Measurements from ENCODE around the gene CAVIN3. TPM values are rescaled to one million over a fixed set of nuclear protein-coding genes. Genes with fewer than 3 reads are reported as not detected.
A peak's percentile ranks its signal among the peaks of the same experiment; 100 is the strongest.

The CAVIN3 gene, protein sequence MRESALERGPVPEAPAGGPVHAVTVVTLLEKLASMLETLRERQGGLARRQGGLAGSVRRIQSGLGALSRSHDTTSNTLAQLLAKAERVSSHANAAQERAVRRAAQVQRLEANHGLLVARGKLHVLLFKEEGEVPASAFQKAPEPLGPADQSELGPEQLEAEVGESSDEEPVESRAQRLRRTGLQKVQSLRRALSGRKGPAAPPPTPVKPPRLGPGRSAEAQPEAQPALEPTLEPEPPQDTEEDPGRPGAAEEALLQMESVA
- total RNA-seq = 36.3 TPM
- long read RNA-seq, transcript CAVIN3-201 (2 exons, 1,174 nt) = major isoform, 57 of 67 reads
- long read RNA-seq, partial matches to known transcripts = 0 of 67 reads
- long read RNA-seq, other reads (novel, unspliced or antisense) = 10 of 67 reads

DNA sequence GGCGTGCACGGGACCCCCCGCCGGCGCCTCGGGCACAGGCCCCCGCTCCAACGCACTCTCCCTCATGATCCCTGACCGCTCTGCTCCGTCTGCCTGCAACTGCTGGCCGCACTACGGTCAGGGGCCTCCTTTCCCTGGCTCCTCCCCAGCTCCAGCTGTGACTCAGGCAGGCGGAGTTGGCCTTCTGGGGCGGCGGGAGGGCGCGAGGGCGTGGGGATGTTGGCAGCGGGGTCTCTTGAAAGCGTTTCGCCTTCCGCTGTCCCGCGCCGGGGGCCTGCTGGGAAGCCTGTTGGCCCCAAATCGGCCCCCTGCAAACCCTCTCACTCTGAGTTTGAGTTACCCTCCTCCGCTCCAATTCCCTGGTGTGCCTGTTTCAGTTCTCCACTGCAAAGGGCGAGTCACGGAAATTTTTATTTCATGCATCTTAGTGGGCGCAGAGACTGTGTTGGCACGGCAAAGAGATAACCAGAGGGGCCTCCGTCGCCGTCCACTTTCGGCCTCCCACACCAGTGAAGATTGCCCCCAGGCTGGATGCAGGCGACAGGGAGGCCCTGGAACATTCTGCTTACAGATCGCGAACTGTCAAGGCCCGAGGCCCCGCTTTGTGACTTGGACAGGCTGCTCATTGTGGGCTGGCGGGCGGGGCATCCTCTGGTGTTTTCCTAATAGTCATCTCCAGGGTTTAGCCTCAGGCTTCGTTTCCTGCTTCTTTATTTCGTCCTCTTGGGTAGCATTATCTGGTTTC is at the start of gene CAVIN3:
CAVIN3 (minus strand) TSS at position 91 of the 745 bp plus-strand sequence; CDS start at position 66, 25 bp downstream.
- H3K27ac ChIP-seq = peak within 1 kb of the TSS; percentile 99
- ATAC-seq (peak; percentile 85 to 87), DNase-seq (peak; percentile 78)
- H3K27me3 ChIP-seq (ENCODE audit: low read depth) = no peaks in the 10 kb centered on the region
- peak within 1 kb of the TSS; percentile 76 for H3K4me3 ChIP-seq
- intact Hi-C loops (cut with DNase I) = no loop called here
- TF ChIP-seq, protein P1, sequence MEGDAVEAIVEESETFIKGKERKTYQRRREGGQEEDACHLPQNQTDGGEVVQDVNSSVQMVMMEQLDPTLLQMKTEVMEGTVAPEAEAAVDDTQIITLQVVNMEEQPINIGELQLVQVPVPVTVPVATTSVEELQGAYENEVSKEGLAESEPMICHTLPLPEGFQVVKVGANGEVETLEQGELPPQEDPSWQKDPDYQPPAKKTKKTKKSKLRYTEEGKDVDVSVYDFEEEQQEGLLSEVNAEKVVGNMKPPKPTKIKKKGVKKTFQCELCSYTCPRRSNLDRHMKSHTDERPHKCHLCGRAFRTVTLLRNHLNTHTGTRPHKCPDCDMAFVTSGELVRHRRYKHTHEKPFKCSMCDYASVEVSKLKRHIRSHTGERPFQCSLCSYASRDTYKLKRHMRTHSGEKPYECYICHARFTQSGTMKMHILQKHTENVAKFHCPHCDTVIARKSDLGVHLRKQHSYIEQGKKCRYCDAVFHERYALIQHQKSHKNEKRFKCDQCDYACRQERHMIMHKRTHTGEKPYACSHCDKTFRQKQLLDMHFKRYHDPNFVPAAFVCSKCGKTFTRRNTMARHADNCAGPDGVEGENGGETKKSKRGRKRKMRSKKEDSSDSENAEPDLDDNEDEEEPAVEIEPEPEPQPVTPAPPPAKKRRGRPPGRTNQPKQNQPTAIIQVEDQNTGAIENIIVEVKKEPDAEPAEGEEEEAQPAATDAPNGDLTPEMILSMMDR (IDR thresholded peaks at IDR 0.05) = no peak
- H3K4me1 ChIP-seq = peaks cover 48% of the 10 kb centered on the region
- no peaks in the 10 kb centered on the region for H3K36me3 ChIP-seq
- no peaks in the 10 kb centered on the region for H3K9me3 ChIP-seq

DNA sequence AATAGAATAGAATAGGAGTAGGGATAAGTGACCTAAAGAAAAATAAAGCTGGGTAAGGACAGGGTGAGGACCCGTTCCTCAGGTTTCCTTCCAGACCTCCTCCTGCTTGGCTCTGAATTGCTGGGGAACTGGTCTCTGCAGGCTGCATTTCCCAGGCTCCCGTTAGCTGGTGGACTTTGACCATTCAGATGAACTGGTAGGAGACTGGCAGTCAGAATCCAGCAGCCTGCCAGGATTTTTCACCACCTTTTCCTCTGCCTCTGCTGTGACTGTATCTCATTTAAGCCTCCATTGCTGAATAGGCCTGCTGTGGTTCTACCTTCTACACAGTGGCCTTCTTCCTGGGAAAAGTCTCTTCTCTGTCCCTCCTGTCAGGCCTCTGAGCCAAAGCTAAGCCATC is 45.4 kb upstream of the CAVIN3 start:
- Histone ChIP-seq H3K36me3 (no peaks in the 10 kb centered on the region), H3K27me3 (ENCODE audit: low read depth) (no peaks in the 10 kb centered on the region), H3K4me3 (no peak overlapping the region), H3K27ac (no peak overlapping the region), H3K4me1 (no peaks in the 10 kb centered on the region), H3K9me3 (no peaks in the 10 kb centered on the region)
- TF ChIP-seq, protein P1 (IDR thresholded peaks at IDR 0.05) = no peak
- ATAC-seq (no peak), DNase-seq (no peak)
- intact Hi-C loops (cut with DNase I) = no loop called here

DNA sequence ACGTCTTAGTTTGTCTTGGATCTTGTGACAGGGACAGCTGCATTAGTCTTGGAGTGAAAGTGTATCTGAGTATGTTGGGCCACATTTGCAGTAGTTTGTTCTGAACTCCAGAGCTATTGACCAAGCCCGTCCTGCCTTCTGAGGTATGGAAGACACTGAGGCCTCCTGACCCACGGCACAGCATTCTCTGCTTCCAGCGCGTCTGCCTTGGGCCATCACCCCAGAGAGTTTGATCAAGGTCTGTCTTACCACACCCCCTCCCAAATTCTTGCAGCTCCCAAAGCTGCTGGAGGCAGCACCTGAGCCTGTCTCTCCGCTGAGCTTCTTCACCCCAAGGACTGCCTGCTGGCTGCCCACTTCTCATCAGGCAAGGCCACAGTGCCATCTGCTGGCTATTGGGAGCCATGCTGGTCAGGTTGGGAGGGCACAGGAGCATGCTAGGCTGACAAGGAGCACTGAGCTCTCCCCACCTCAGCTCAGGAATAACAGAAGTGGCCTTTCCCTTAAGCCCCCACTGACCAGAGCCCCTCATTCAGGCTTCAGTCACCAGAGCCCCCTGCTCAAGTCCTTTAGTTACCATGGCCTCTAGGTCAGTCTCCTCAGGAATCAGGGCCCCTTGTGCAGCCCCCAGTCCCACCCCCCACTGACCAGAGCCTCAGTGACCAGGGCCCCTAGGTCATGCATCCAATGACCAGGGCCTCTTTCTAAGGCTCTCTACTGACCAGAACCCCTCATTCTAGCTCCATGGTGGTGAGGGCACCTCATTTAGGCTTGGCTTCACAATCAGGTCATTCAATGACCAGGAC is 42.8 kb upstream of the CAVIN3 start:
- H3K4me1 ChIP-seq = no peaks in the 10 kb centered on the region
- intact Hi-C loops (cut with DNase I) = no loop called here
- H3K36me3 ChIP-seq = no peaks in the 10 kb centered on the region
- peak; percentile 81 for DNase-seq
- no peaks in the 10 kb centered on the region for H3K27me3 ChIP-seq (ENCODE audit: low read depth)
- ATAC-seq = peak; percentile 95 to 96
- TF ChIP-seq, protein P1 (IDR thresholded peaks at IDR 0.05) = peak; percentile 92
- H3K9me3 ChIP-seq = no peaks in the 10 kb centered on the region
- no peak overlapping the region for H3K4me3 ChIP-seq
- H3K27ac ChIP-seq = peak overlapping the region; percentile 31

GRCh38 chr11:6362185-6362872 is 42.0 kb upstream of the CAVIN3 start:
- Histone ChIP-seq H3K4me1 (no peaks in the 10 kb centered on the region), H3K27ac (no peak overlapping the region), H3K27me3 (ENCODE audit: low read depth) (no peaks in the 10 kb centered on the region), H3K4me3 (no peak overlapping the region), H3K9me3 (no peaks in the 10 kb centered on the region), H3K36me3 (no peaks in the 10 kb centered on the region)
- intact Hi-C loops (cut with DNase I) = no loop called here
- TF ChIP-seq, protein P1 (IDR thresholded peaks at IDR 0.05) = no peak
- ATAC-seq = peak; percentile 71 to 84
- peak; percentile 60 for DNase-seq

DNA sequence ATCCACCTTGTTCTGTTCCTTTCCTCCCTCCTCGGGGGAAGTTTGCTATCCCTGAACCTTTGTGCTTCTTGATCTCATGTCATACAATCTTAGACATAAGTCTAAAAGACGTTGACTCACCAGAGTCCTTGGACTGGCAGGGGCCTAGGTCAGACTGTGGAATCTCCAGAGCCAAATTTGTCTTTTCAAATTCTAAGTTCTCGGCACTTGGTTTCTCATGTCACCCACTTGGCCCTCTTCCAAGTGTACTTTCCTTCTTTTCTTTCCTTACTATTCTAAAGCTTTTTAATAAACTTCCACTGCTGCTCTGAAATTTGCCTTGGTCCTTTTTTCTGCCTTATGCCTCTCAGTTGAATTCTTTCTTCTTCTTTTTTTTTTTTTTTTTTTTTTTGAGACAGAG is 39.9 kb upstream of the CAVIN3 start:
- DNase-seq = no peak
- Histone ChIP-seq H3K4me3 (no peak overlapping the region), H3K27me3 (ENCODE audit: low read depth) (no peaks in the 10 kb centered on the region), H3K4me1 (no peaks in the 10 kb centered on the region), H3K27ac (no peak overlapping the region), H3K9me3 (no peaks in the 10 kb centered on the region), H3K36me3 (no peaks in the 10 kb centered on the region)
- no peak for ATAC-seq
- intact Hi-C loops (cut with DNase I) = no loop called here
- TF ChIP-seq, protein P1 (IDR thresholded peaks at IDR 0.05) = no peak

Measured in lower lobe of right lung (tissue), 2 donors.